ENCODE measurements around the gene GAS2L2.

Gene GAS2L2

DNA sequence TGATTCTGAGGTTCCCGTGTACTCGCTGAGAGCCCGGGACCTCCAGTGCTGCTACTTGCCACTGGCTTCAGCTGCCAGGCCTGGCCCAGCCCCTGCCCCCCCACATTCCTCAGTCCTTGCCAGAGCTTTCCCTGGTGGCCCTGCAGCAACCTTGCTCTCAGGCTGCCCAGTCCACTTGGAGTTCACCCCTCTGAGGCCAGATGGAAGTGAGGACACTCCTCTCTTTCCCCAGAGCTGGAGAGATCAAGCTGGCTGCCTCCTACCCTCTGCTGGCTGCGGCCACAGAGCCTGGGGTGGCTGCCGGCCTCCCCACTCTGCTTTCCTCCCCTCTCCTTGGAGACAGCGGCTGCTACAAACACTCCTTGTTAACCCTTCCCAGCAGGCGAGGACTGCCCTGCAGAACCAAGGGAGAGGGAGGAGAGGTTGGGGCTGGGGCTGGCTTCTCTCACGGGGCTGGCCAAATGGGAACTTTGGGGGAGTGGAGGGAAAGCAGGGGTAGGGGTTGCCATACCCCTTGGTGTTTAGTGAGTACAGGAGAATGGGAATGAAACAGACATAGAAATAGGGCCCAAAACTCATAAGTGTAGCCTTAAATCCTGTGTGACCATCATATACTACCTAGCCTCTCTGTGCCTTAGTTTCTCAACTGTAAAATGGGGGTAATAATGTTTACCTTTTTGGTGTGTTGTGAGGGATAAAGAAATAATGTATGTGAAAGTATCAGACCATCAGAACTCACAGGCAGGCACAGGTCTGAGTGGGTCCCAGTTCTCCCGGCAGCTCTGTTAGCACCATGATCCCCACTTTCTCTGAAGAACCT is at the start of gene GAS2L2:
TSS of gene GAS2L2 (minus strand) at position 295 of the 820 bp plus-strand sequence. CDS start 389 bp downstream, outside the sequence.
- no peak within 1 kb of the TSS for H3K4me3 ChIP-seq (replicated peaks; ENCODE audit: low read depth, low read length)
- no peak for DNase-seq (ENCODE audit: extremely low read depth, low read depth)
- TF ChIP-seq, protein P1, sequence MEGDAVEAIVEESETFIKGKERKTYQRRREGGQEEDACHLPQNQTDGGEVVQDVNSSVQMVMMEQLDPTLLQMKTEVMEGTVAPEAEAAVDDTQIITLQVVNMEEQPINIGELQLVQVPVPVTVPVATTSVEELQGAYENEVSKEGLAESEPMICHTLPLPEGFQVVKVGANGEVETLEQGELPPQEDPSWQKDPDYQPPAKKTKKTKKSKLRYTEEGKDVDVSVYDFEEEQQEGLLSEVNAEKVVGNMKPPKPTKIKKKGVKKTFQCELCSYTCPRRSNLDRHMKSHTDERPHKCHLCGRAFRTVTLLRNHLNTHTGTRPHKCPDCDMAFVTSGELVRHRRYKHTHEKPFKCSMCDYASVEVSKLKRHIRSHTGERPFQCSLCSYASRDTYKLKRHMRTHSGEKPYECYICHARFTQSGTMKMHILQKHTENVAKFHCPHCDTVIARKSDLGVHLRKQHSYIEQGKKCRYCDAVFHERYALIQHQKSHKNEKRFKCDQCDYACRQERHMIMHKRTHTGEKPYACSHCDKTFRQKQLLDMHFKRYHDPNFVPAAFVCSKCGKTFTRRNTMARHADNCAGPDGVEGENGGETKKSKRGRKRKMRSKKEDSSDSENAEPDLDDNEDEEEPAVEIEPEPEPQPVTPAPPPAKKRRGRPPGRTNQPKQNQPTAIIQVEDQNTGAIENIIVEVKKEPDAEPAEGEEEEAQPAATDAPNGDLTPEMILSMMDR (IDR thresholded peaks at IDR 0.05; ENCODE audit: low read depth, low read length, missing control alignments) = no peak

DNA sequence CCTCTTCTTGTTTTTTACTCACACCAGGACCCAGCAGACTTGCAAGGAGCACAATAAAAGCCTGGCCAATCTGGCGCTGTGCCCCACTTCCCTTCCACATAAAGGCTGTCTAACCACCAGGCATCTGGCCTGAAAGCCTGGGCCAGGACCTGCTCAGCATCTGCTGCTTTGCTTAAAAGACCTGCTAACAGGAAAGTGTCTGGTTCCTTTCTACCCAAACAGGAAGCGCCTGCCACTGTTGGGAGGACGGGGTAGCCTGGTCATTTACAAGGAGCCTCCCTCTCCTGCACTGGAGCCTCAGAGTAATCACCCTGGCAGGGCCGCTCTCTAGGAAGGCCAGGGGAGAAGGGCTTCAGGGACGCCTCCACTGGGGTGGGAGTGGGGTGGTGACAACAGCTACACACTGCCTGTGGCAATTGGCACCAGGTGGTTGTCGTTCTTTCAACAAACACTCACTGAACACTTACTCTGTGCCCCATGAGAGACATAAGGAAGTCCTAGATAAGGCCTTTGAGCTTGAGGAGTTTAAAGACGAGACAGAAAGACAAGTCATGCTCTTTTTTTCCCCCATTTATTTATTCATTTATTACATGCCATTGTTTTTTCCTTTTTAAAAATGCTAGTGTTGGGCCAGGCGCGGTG is 48.7 kb upstream of the GAS2L2 start:
- TF ChIP-seq, protein P1 (IDR thresholded peaks at IDR 0.05; ENCODE audit: low read depth, low read length, missing control alignments) = no peak
- H3K4me3 ChIP-seq (replicated peaks; ENCODE audit: low read depth, low read length) = no peak overlapping the region
- peak; percentile 80 for DNase-seq (ENCODE audit: extremely low read depth, low read depth)

DNA sequence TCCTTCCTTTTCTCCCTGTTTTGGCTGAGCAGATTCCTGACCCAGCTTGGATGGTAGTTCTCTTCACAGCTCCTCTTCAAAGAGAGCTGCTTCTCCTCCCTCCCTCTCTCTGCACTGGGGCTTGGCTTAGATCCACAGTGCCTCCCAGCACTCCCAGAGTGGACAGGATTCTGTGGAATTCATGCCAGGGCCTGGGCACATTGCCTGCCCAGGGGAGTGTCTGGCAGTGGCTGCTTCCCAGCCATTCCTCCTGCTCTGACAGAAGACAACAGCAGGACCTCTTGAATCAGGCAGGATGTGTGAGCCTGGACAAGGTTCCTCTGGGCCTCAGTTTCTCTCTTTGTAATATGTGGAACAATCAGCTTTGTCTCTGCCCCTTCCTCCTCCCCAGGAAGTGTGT is 46.9 kb upstream of the GAS2L2 start:
- no peak for DNase-seq (ENCODE audit: extremely low read depth, low read depth)
- H3K4me3 ChIP-seq (replicated peaks; ENCODE audit: low read depth, low read length) = no peak overlapping the region
- TF ChIP-seq, protein P1 (IDR thresholded peaks at IDR 0.05; ENCODE audit: low read depth, low read length, missing control alignments) = no peak

DNA sequence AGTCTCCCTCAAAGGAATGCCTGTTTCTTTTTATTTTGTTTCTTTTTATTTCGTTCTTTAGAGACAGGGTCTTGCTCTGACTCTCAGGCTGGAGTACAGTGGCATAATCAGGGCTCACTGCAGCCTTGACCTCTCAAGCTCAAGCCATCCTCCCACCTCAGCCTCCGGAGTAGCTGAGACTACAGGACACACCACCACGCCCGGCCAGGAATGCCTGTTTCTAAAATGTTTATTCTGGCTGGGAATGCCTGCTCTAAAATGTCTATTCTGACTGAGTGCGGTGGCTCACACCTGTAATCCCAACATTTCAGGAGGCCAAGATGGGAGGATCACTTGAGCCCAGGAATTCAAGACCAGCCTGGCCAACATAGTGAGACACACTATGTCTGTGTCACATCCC is 44.9 kb upstream of the GAS2L2 start:
- DNase-seq (ENCODE audit: extremely low read depth, low read depth) = no peak
- no peak overlapping the region for H3K4me3 ChIP-seq (replicated peaks; ENCODE audit: low read depth, low read length)
- TF ChIP-seq, protein P1 (IDR thresholded peaks at IDR 0.05; ENCODE audit: low read depth, low read length, missing control alignments) = no peak

DNA sequence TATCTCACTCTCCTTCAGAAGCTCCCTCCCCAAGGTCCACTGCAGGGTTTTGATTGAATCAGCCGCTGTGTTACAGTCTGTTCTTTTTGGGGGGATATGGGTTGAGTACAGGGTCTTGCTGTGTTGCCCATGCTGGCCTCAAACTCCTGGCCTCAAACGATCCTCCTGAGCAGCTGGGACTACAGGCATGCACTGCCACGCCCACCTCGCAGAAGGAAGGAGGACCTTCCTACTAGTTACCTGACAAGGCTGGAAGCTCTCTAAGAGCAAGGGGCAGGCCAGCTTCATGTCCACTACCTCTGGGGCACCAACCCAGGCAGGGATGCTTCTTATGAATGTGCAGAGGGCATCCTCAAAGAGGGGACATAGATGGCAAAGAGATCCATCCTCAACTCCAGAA is 44.3 kb upstream of the GAS2L2 start:
- TF ChIP-seq, protein P1 (IDR thresholded peaks at IDR 0.05; ENCODE audit: low read depth, low read length, missing control alignments) = no peak
- no peak overlapping the region for H3K4me3 ChIP-seq (replicated peaks; ENCODE audit: low read depth, low read length)
- DNase-seq (ENCODE audit: extremely low read depth, low read depth) = no peak

DNA sequence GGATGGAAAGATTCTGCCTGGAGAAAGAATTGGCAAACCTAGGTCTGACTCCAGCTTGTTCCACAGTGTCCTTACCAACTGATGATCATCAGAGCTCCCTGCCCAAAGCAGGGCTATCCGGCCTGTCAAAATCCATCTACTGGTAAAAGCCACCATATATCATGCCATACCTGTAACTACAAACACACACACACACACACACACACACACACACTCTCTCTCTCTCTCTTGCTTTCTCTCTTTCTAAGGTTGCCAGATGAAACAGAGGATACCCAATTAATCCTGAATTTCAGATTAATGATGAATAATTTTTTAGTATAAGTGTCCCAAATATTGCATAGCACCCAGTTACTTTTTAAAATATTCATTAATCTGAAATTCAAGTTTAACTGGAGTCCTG is 43.9 kb upstream of the GAS2L2 start:
- TF ChIP-seq, protein P1 (IDR thresholded peaks at IDR 0.05; ENCODE audit: low read depth, low read length, missing control alignments) = no peak
- DNase-seq (ENCODE audit: extremely low read depth, low read depth) = no peak
- H3K4me3 ChIP-seq (replicated peaks; ENCODE audit: low read depth, low read length) = no peak overlapping the region

Measured in HFF-Myc (cell line).